HepG2 (cell line): ENCODE measurements around the gene ITGA2. TPM values are rescaled to one million over a fixed set of nuclear protein-coding genes. Genes with fewer than 3 reads are reported as not detected.

Experiments used
- ATAC-seq: fragments of 200-7000 bp; cut with Tn5 transposase; 3 replicates; pipeline ENCODE4 v1.9.1; 2020; ENCODE audit warnings: mild to moderate bottlenecking, moderate library complexity
- BruUV-seq: library from RNA; stranded (reverse); fragments of 400-500 nt; replicated peaks from 2 replicates; lab custom pipeline; 2021; lab: Mats Ljungman, UMichigan
- CTCF ChIA-PET: fragments of 300-600 bp; formaldehyde crosslinking; extraction: SDS; loops from one replicate; lab custom pipeline; 2021; ENCODE audit warnings: low total read pairs, inconsistent platforms, low intra/inter-chr PET ratio; lab: Yijun Ruan, JAX
- POLR2A ChIA-PET: fragments of 350-600 bp; sonication (Branson Sonifier 250); formaldehyde crosslinking; loops from one replicate; lab custom pipeline; 2020; ENCODE audit warnings: antibody characterized with exemption, inconsistent platforms; lab: Yijun Ruan, JAX
- DNase-seq: peaks from one replicate; pipeline ENCODE4 v3.0.0-alpha.2; 2015; ENCODE audit warnings: low spot score
- FAIRE-seq: peaks from 3 replicates; lab custom pipeline; 2011; peaks lifted over from hg19 to GRCh38; lab: Jason Lieb, UNC
- H2AFZ ChIP-seq: one replicate; pipeline ENCODE4 v1.6.1; 2011; ENCODE audit warnings: low read length, inconsistent platforms
- H3K27ac ChIP-seq: fragments of 300-600 bp; 3 replicates; pipeline ENCODE4 v1.8.0; 2011; ENCODE audit warnings: mixed run types, mild to moderate bottlenecking, mixed read lengths, low read length, inconsistent platforms; ENCODE audit not compliant: insufficient read depth; ENCODE audit errors: extremely low read length
- H3K27me3 ChIP-seq, 2 experiments: fragments of 200-600 bp in 1 of 2; 2 replicates in 1 of 2; 3 replicates in 1 of 2; pipeline versions ENCODE4 v1.6.0 to v1.8.0; 2011; ENCODE audit warnings: low read length in 2 of 2, mild to moderate bottlenecking in 2 of 2, moderate library complexity in 2 of 2, inconsistent platforms in 1 of 2; ENCODE audit not compliant: insufficient read depth in 2 of 2, control insufficient read depth in 1 of 2
- H3K36me3 ChIP-seq, 2 experiments: fragments of 200-600 bp in 1 of 2; replicated peaks in 1 of 2; 2 replicates in 1 of 2; 3 replicates in 1 of 2; pipeline versions ENCODE4 v1.5.1 to v1.8.0; 2011; ENCODE audit warnings: low read length in 2 of 2, inconsistent platforms in 1 of 2; ENCODE audit not compliant: insufficient read depth in 2 of 2, control insufficient read depth in 1 of 2
- H3K4me1 ChIP-seq: 2 replicates; pipeline ENCODE4 v1.5.1; 2012; ENCODE audit warnings: low read length, inconsistent platforms; ENCODE audit not compliant: insufficient read depth
- H3K4me2 ChIP-seq: 2 replicates; pipeline ENCODE4 v1.6.0; 2011; ENCODE audit warnings: low read depth, low read length, inconsistent platforms
- H3K4me3 ChIP-seq, 3 experiments: fragments of 200-600 bp in 1 of 3; sonication (generic), shearing (Covaris generic) in 1 of 3; replicated peaks in 1 of 3; 2 replicates each; pipeline ENCODE4 v1.5.1; 2011 to 2016; ENCODE audit warnings: low read length in 3 of 3, inconsistent platforms in 2 of 3, low read depth in 2 of 3, mild to moderate bottlenecking in 2 of 3, control low read depth in 1 of 3, mixed read lengths in 1 of 3; ENCODE audit not compliant: insufficient read depth in 1 of 3
- H3K79me2 ChIP-seq: one replicate; pipeline ENCODE4 v1.6.1; 2011; ENCODE audit warnings: low read length, inconsistent platforms; ENCODE audit not compliant: insufficient read depth
- H3K9ac ChIP-seq: 2 replicates; pipeline ENCODE4 v1.6.0; 2011; ENCODE audit warnings: mild to moderate bottlenecking, low read depth, low read length, inconsistent platforms; ENCODE audit not compliant: insufficient read depth
- H3K9me3 ChIP-seq: 2 replicates; pipeline ENCODE4 v1.5.1; 2012; ENCODE audit warnings: mild to moderate bottlenecking, low read length
- H4K20me1 ChIP-seq: 2 replicates; pipeline ENCODE4 v1.6.0; 2011; ENCODE audit warnings: inconsistent platforms, mild to moderate bottlenecking, low read length, moderate library complexity; ENCODE audit not compliant: insufficient read depth
- ETV6 ChIP-seq: sonication (generic); formaldehyde crosslinking; conservative IDR thresholded peaks from 2 replicates; pipeline ENCODE4 v1.4.0; 2020; ENCODE audit warnings: missing genetic modification reagents
- LCORL ChIP-seq, 2 experiments: fragments of 450-650 bp in 1 of 2; sonication (generic) in 1 of 2; formaldehyde crosslinking in 1 of 2; IDR thresholded peaks; 2 replicates each; pipeline versions ENCODE4 v1.5.0 to v1.6.1; 2017 to 2020; ENCODE audit warnings: antibody characterized with exemption in 1 of 2, missing genetic modification reagents in 1 of 2
- MYPOP ChIP-seq: sonication (generic); formaldehyde crosslinking; IDR thresholded peaks from 2 replicates; pipeline ENCODE4 v1.8.1; 2023; ENCODE audit warnings: mild to moderate bottlenecking, moderate library complexity, missing genetic modification reagents
- PBX3 ChIP-seq: sonication (generic); formaldehyde crosslinking; IDR thresholded peaks from 2 replicates; pipeline ENCODE4 v1.8.1; 2023; ENCODE audit warnings: missing genetic modification reagents, inconsistent platforms, borderline replicate concordance
- PRDM4 ChIP-seq: sonication (generic); formaldehyde crosslinking; IDR thresholded peaks from 2 replicates; pipeline ENCODE4 v1.9.0; 2021; ENCODE audit warnings: missing genetic modification reagents, borderline replicate concordance
- SNRNP70 ChIP-seq: fragments of 200-400 bp; formaldehyde crosslinking; IDR thresholded peaks from 2 replicates; pipeline ENCODE4 v1.6.1; 2017; ENCODE audit warnings: mild to moderate bottlenecking, low read depth, low read length, moderate library complexity
- SP2 ChIP-seq: sonication (generic); formaldehyde crosslinking; IDR thresholded peaks from 2 replicates; pipeline ENCODE4 v1.5.1; 2020; ENCODE audit warnings: mild to moderate bottlenecking, missing genetic modification reagents
- ZNF646 ChIP-seq: sonication (generic); formaldehyde crosslinking; IDR thresholded peaks from 2 replicates; pipeline ENCODE4 v1.9.0; 2021; ENCODE audit warnings: mild to moderate bottlenecking, missing genetic modification reagents
- ZNF784 ChIP-seq: sonication (generic); formaldehyde crosslinking; IDR thresholded peaks from 2 replicates; pipeline ENCODE4 v1.5.1; 2020; ENCODE audit warnings: missing genetic modification reagents, mild to moderate bottlenecking, borderline replicate concordance
- ZSCAN20 ChIP-seq: sonication (generic); formaldehyde crosslinking; IDR thresholded peaks from 2 replicates; pipeline ENCODE4 v1.4.0; 2020; ENCODE audit warnings: missing genetic modification reagents, mild to moderate bottlenecking, borderline replicate concordance
- WGBS: methylation state at CpG from one replicate; pipeline ENCODE4 v1.1.6; 2017; ENCODE audit warnings: low lambda C conversion rate; 5-methylcytosine and 5-hydroxymethylcytosine counted together
- in situ Hi-C: cut with HindIII; loops from 2 replicates; pipeline ENCODE4 v1.10.0; 2017; ENCODE audit warnings: low pct_unique_long_range_greater_than_20kb; ENCODE audit not compliant: extremely low pct_ligation_motif_present
- intact Hi-C: fragments of 100-400 bp; cut with micrococcal nuclease; formaldehyde crosslinking; loops from one replicate; pipeline ENCODE4 v1.10.0; 2022; ENCODE audit not compliant: unreplicated experiment
- polyA plus RNA-seq, 8 experiments: library from polyadenylated mRNA; depleted of rRNA in 3 of 8; stranded (reverse) in 7 of 8; unstranded in 1 of 8; fragments of >200 nt; fragmentation: Illumina TruSeq in 4 of 8; extraction: Trizol in 4 of 8; gene quantifications; 2 replicates each; pipeline versions ENCODE4 v1.2.1 to v1.2.3, GENCODE V29; 2011 to 2016; ENCODE audit warnings: low read depth in 4 of 8, missing spikeins in 1 of 8, mixed read lengths in 1 of 8; ENCODE audit not compliant: insufficient read depth in 1 of 8
- total RNA-seq, 5 experiments: library from RNA; depleted of rRNA; stranded (reverse); fragments of >200 nt; fragmentation: Illumina TruSeq; extraction: Trizol; gene quantifications; 2 replicates each; pipeline ENCODE4 v1.2.3, GENCODE V29; 2016; ENCODE audit warnings: low read depth in 1 of 5

Gene ITGA2
- total and polyA plus RNA-seq, 2 of the 13 experiments (the other 11 are each of a cell fraction or from before 2014, with no cell fraction given), result 15.8 to 58.3 TPM

GRCh38 chr5:53087621-53088121, 98.5 kb downstream of the ITGA2 start:
- no peaks in the 10 kb centered on the region for H3K27me3 ChIP-seq
- ChIA-PET CTCF (no interaction called here), POLR2A (no interaction called here)
- no peak for FAIRE-seq
- no peaks in the 10 kb centered on the region for H4K20me1 ChIP-seq
- H3K27ac ChIP-seq, result no peak overlapping the region
- BruUV-seq, result no TSS peak
- no peaks in the 10 kb centered on the region for H3K79me2 ChIP-seq
- peaks cover 15 to 86% of the 10 kb centered on the region in 2 experiments for H3K36me3 ChIP-seq
- no peak overlapping the region for H3K4me3 ChIP-seq
- in situ Hi-C loops (no loop called here), intact Hi-C loops (no loop called here)
- no peak overlapping the region for H3K9ac ChIP-seq
- WGBS, result 100% methylated on average over 1 of the region's 1 CpG
- H3K4me1 ChIP-seq, result peaks cover 9% of the 10 kb centered on the region
- DNase-seq, result no peak
- ATAC-seq, result no peak
- H3K9me3 ChIP-seq, result no peaks in the 10 kb centered on the region
- no peak overlapping the region for H2AFZ ChIP-seq
- H3K4me2 ChIP-seq, result no peak overlapping the region
- TF ChIP-seq SP2 (CRISPR knock-in tag), result no peak
- no peak for TF ChIP-seq PBX3
- TF ChIP-seq LCORL (IDR thresholded peaks at IDR 0.05), result no peak
- TF ChIP-seq LCORL (CRISPR knock-in tag; IDR thresholded peaks at IDR 0.05), result no peak
- no peak for TF ChIP-seq PRDM4 (CRISPR knock-in tag)
- TF ChIP-seq ETV6 (CRISPR knock-in tag), result no peak
- no peak for TF ChIP-seq MYPOP (CRISPR knock-in tag)
- no peak for TF ChIP-seq ZSCAN20 (CRISPR knock-in tag)
- no peak for TF ChIP-seq SNRNP70
- TF ChIP-seq ZNF646 (CRISPR knock-in tag), result no peak
- TF ChIP-seq ZNF784 (CRISPR knock-in tag), result no peak
